HepG2 (cell line): Measurements from ENCODE around the gene NFAT5. TPM values are rescaled to one million over a fixed set of nuclear protein-coding genes. Genes with fewer than 3 reads are reported as not detected.
A peak's percentile ranks its signal among the peaks of the same experiment; 100 is the strongest.

ENCODE experiments used
- AHR ChIP-seq: IDR thresholded peaks from 2 replicates; pipeline ENCODE4 v1.6.1; 2018; ENCODE audit warnings: missing genetic modification reagents, missing compliant biosample characterization
- CHCHD3 ChIP-seq: sonication (generic); formaldehyde crosslinking; IDR thresholded peaks from 2 replicates; pipeline ENCODE4 v1.8.0; 2022; ENCODE audit warnings: mild to moderate bottlenecking, missing genetic modification reagents, moderate library complexity
- ELF4 ChIP-seq: sonication (generic); formaldehyde crosslinking; IDR thresholded peaks from 2 replicates; pipeline ENCODE4 v1.5.0; 2020; ENCODE audit warnings: missing genetic modification reagents, mild to moderate bottlenecking, moderate library complexity, borderline replicate concordance
- GTF3A ChIP-seq: sonication (generic); formaldehyde crosslinking; conservative IDR thresholded peaks from 2 replicates; pipeline ENCODE4 v1.4.0; 2020; ENCODE audit warnings: mild to moderate bottlenecking, missing genetic modification reagents
- MAFF ChIP-seq: IDR thresholded peaks from 2 replicates; pipeline ENCODE4 v1.6.1; 2011; ENCODE audit warnings: low read depth, low read length, improper control_type of control experiment
- MXD1 ChIP-seq: sonication (generic); formaldehyde crosslinking; IDR thresholded peaks from 2 replicates; pipeline ENCODE4 v1.4.0; 2020; ENCODE audit warnings: mild to moderate bottlenecking, missing genetic modification reagents
- NRL ChIP-seq: sonication (generic); formaldehyde crosslinking; IDR thresholded peaks from 2 replicates; pipeline ENCODE4 v1.5.0; 2020; ENCODE audit warnings: missing genetic modification reagents, mild to moderate bottlenecking, moderate library complexity, borderline replicate concordance
- PITX1 ChIP-seq: sonication (generic); formaldehyde crosslinking; IDR thresholded peaks from 2 replicates; pipeline ENCODE4 v1.5.1; 2020; ENCODE audit warnings: mild to moderate bottlenecking, missing genetic modification reagents
- RARA ChIP-seq: IDR thresholded peaks from 2 replicates; pipeline ENCODE4 v1.6.1; 2016; ENCODE audit warnings: missing genetic modification reagents, missing compliant biosample characterization
- RFX1 ChIP-seq: fragments of 450-650 bp; IDR thresholded peaks from 2 replicates; pipeline ENCODE4 v1.6.1; 2017
- SIX1 ChIP-seq: sonication (generic); formaldehyde crosslinking; IDR thresholded peaks from 2 replicates; pipeline ENCODE4 v1.4.0; 2020; ENCODE audit warnings: missing genetic modification reagents, borderline replicate concordance
- SRSF1 ChIP-seq: fragments of 200-400 bp; formaldehyde crosslinking; optimal IDR thresholded peaks from 2 replicates; pipeline ENCODE3; 2017; ENCODE audit warnings: mild to moderate bottlenecking, low read depth, low read length, moderate library complexity
- ZBTB8A ChIP-seq: sonication (generic); formaldehyde crosslinking; IDR thresholded peaks from 2 replicates; pipeline ENCODE4 v1.4.0; 2020; ENCODE audit warnings: mild to moderate bottlenecking, low read depth, missing genetic modification reagents, borderline replicate concordance
- ZNF329 ChIP-seq: sonication (generic); formaldehyde crosslinking; IDR thresholded peaks from 2 replicates; pipeline ENCODE4 v1.9.0; 2021; ENCODE audit warnings: low read depth, mild to moderate bottlenecking, missing genetic modification reagents
- ZNF550 ChIP-seq: sonication (generic); formaldehyde crosslinking; IDR thresholded peaks from 2 replicates; pipeline ENCODE4 v1.4.0; 2020; ENCODE audit warnings: mild to moderate bottlenecking, missing genetic modification reagents, borderline replicate concordance
- ZNF619 ChIP-seq: sonication (generic); formaldehyde crosslinking; IDR thresholded peaks from 2 replicates; pipeline ENCODE4 v1.4.0; 2020; ENCODE audit warnings: mild to moderate bottlenecking, missing genetic modification reagents
- ZNF761 ChIP-seq: sonication (generic); formaldehyde crosslinking; conservative IDR thresholded peaks from 2 replicates; pipeline ENCODE4 v1.4.0; 2020; ENCODE audit warnings: mild to moderate bottlenecking, missing genetic modification reagents
- ZNF891 ChIP-seq: sonication (generic); formaldehyde crosslinking; IDR thresholded peaks from 2 replicates; pipeline ENCODE4 v1.5.0; 2020; ENCODE audit warnings: mild to moderate bottlenecking, missing genetic modification reagents
- polyA plus RNA-seq, 8 experiments: library from polyadenylated mRNA; depleted of rRNA in 3 of 8; stranded (reverse) in 7 of 8; unstranded in 1 of 8; fragments of >200 nt; fragmentation: Illumina TruSeq in 4 of 8; extraction: Trizol in 4 of 8; gene quantifications; 2 replicates each; pipeline versions ENCODE4 v1.2.1 to v1.2.3, GENCODE V29; 2011 to 2016; ENCODE audit warnings: low read depth in 4 of 8, missing spikeins in 1 of 8, mixed read lengths in 1 of 8; ENCODE audit not compliant: insufficient read depth in 1 of 8
- total RNA-seq, 5 experiments: library from RNA; depleted of rRNA; stranded (reverse); fragments of >200 nt; fragmentation: Illumina TruSeq; extraction: Trizol; gene quantifications; 2 replicates each; pipeline ENCODE4 v1.2.3, GENCODE V29; 2016; ENCODE audit warnings: low read depth in 1 of 5
- TF ChIP-seq, protein P1 (sequence below): sonication (generic); formaldehyde crosslinking; IDR thresholded peaks from 2 replicates; pipeline ENCODE4 v1.4.0; 2020; ENCODE audit warnings: missing genetic modification reagents
- TF ChIP-seq, protein P2 (sequence below): sonication (generic); formaldehyde crosslinking; IDR thresholded peaks from 2 replicates; pipeline ENCODE4 v1.8.1; 2023; ENCODE audit warnings: mild to moderate bottlenecking, inconsistent platforms, moderate library complexity, missing genetic modification reagents, borderline replicate concordance
- TF ChIP-seq, protein P3 (sequence below): IDR thresholded peaks from 2 replicates; pipeline ENCODE4 v1.6.1; 2012; ENCODE audit warnings: low read depth, low read length, improper control_type of control experiment

The NFAT5 gene
- total and polyA plus RNA-seq, 2 of the 13 experiments (the other 11 are each of a cell fraction or from before 2014, with no cell fraction given) = 20.5 to 54.3 TPM

GRCh38 chr16:69725480-69726312 lies 159.9 kb downstream of the NFAT5 start (continued):
- TF ChIP-seq, protein P1, sequence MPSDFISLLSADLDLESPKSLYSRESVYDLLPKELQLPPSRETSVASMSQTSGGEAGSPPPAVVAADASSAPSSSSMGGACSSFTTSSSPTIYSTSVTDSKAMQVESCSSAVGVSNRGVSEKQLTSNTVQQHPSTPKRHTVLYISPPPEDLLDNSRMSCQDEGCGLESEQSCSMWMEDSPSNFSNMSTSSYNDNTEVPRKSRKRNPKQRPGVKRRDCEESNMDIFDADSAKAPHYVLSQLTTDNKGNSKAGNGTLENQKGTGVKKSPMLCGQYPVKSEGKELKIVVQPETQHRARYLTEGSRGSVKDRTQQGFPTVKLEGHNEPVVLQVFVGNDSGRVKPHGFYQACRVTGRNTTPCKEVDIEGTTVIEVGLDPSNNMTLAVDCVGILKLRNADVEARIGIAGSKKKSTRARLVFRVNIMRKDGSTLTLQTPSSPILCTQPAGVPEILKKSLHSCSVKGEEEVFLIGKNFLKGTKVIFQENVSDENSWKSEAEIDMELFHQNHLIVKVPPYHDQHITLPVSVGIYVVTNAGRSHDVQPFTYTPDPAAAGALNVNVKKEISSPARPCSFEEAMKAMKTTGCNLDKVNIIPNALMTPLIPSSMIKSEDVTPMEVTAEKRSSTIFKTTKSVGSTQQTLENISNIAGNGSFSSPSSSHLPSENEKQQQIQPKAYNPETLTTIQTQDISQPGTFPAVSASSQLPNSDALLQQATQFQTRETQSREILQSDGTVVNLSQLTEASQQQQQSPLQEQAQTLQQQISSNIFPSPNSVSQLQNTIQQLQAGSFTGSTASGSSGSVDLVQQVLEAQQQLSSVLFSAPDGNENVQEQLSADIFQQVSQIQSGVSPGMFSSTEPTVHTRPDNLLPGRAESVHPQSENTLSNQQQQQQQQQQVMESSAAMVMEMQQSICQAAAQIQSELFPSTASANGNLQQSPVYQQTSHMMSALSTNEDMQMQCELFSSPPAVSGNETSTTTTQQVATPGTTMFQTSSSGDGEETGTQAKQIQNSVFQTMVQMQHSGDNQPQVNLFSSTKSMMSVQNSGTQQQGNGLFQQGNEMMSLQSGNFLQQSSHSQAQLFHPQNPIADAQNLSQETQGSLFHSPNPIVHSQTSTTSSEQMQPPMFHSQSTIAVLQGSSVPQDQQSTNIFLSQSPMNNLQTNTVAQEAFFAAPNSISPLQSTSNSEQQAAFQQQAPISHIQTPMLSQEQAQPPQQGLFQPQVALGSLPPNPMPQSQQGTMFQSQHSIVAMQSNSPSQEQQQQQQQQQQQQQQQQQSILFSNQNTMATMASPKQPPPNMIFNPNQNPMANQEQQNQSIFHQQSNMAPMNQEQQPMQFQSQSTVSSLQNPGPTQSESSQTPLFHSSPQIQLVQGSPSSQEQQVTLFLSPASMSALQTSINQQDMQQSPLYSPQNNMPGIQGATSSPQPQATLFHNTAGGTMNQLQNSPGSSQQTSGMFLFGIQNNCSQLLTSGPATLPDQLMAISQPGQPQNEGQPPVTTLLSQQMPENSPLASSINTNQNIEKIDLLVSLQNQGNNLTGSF = no peak
- TF ChIP-seq ZNF619 (0 out of 2 replicates have a peak, but pooled peaks have one; percentile 24), RFX1 (no peak), AHR (CRISPR knock-in tag) (no peak; the same call in 1 of the 2 replicates), ELF4 (no peak), NRL (CRISPR knock-in tag) (no peak), ZNF550 (CRISPR knock-in tag) (no peak), MAFF (no peak), GTF3A (CRISPR knock-in tag) (no peak), PITX1 (CRISPR knock-in tag) (0 out of 2 replicates have a peak, but pooled peaks have one; percentile 32), RARA (CRISPR knock-in tag) (peak; percentile 27; the same call in 1 of the 2 replicates), CHCHD3 (CRISPR knock-in tag) (0 out of 2 replicates have a peak, but pooled peaks have one; percentile 8), SIX1 (CRISPR knock-in tag) (no peak), ZNF891 (no peak), SRSF1 (peak; percentile 62), ZNF329 (CRISPR knock-in tag) (no peak), MXD1 (CRISPR knock-in tag) (no peak), ZBTB8A (no peak), ZNF761 (CRISPR knock-in tag) (no peak)
- TF ChIP-seq, protein P2, sequence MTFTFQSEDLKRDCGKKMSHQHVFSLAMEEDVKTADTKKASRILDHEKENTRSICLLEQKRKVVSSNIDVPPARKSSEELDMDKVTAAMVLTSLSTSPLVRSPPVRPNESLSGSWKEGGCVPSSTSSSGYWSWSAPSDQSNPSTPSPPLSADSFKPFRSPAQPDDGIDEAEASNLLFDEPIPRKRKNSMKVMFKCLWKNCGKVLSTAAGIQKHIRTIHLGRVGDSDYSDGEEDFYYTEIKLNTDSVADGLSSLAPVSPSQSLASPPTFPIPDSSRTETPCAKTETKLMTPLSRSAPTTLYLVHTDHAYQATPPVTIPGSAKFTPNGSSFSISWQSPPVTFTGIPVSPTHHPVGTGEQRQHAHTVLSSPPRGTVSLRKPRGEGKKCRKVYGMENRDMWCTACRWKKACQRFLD (CRISPR knock-in tag) = no peak
- TF ChIP-seq, protein P3, sequence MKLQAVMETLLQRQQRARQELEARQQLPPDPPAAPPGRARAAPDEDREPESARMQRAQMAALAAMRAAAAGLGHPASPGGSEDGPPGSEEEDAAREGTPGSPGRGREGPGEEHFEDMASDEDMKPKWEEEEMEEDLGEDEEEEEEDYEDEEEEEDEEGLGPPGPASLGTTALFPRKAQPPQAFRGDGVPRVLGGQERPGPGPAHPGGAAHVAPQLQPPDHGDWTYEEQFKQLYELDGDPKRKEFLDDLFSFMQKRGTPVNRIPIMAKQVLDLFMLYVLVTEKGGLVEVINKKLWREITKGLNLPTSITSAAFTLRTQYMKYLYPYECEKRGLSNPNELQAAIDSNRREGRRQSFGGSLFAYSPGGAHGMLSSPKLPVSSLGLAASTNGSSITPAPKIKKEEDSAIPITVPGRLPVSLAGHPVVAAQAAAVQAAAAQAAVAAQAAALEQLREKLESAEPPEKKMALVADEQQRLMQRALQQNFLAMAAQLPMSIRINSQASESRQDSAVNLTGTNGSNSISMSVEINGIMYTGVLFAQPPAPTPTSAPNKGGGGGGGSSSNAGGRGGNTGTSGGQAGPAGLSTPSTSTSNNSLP = no peak
